Mesenteric fat pad (tissue), 1 donor: ENCODE measurements around the gene RAB43. TPM values are rescaled to one million over a fixed set of nuclear protein-coding genes. Genes with fewer than 3 reads are reported as not detected.
"Not testable (repeated sequence)": the region's sequence is repeated elsewhere in the genome, so short reads cannot be mapped to it uniquely, and the experiment has no call there.

Experiments used
- DNase-seq: peaks from one replicate; pipeline ENCODE4 v3.0.0-alpha.2; 2020; ENCODE audit warnings: low spot score
- total RNA-seq: library from RNA; stranded (reverse); fragmentation: NEBNext Ultra II Directional; extraction: Animal tissue kit (Norgen Biotek cat#: 25700); gene quantifications from one replicate; pipeline ENCODE4 v1.2.1, GENCODE V29; 2021
- donor health status: DM: yes; HTN: yes; CAD: no.

RAB43 gene
- total RNA-seq, 1 donor from 2014 or later: 33.0 TPM

DNA sequence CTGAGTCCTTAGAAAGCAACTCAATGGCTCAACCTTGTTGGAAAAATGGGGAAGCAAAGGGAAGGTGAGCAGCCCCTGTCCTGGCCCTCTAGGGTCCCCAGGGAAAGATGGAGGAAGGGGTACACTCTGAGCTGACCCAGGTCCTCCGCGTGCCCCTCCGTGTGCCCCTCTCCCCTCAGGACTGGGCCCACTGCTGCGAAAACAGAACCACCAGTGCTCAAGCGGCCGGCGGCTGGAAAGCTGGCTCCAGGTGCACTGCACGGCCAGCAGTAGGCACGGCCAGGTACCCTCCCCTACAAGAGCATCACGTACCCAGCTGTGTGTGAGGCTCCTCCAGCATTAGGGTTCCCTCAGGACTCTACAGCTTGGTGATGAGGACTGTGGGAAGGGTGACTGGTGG is 26.3 kb downstream of the RAB43 start:
- DNase-seq: no peak

- not testable (repeated sequence) for DNase-seq
These were observed 33.3 kb downstream of the RAB43 start for GRCh38 chr3:129088312-129088711.

GRCh38 chr3:129087904-129088303 is 33.7 kb downstream of the RAB43 start:
- not testable (repeated sequence) for DNase-seq

DNA sequence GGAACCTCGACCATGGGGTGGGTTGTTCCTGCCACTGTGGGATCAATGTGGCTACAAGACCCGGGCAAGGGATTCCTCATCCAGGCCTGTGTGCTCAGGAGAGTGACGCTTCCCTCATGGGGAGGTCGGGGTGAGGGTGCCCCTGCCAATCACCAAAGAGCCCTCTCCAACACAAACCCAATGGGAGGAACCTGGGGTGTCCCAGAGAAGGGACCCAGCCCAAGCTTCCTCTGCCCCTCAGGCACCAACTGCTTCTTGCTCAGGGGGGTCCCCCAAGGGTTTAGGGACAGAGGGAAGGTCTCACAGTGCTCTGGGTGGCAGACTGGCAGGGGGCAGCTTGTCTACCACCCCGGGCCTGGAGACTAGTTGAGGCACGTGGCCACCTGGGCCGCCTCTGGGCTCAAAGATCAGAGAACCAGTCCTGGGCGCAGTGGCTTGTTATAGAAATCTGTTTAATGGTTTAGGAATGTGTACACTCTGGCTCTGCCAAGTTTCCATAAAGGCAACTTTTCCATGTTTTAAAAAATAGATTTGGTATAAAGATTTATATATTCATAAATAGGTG is 34.4 kb downstream of the RAB43 start:
- no peak for DNase-seq

DNA sequence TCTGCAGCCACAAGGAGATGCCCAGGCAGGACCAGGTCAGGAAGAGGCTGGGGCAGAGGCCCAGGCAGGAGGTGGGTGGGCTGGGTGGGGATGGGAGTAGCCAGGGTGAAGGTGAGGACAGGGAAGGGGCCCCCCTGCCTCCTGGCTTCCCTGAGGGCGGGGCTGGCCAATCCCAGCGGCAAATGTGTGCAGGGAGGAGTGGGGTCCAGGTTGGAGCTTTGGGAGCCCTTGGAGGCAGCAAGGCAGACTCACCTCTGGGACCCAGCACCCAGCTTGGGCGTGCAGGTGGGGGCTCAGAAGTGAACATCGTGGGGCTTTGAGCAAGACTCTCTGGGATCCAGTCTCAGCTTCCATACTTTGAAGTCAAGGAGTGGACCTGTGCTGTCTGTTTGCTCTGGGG is 35.8 kb downstream of the RAB43 start:
- DNase-seq: no peak

- no peak for DNase-seq
These were observed 36.4 kb downstream of the RAB43 start for GRCh38 chr3:129085165-129085715.

DNA sequence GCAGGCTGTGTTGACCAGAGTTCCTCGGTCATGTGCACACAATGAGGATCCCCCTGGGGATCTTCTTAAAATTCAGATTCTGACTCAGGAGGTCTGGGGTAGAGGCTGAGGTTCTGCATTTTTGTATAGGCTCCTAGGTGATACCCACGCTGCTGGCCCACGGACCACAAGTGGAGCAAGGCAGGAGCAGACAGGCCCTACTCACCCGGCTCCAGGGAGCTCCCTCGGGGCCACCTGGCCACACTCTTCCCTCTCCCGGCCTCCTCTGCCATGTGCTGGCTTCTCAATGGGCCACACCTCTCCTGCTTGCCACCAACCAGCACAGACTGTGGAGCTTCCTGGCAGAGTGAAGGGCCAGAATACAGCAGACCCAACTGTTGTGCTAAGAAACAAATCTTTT is 37.1 kb downstream of the RAB43 start:
- DNase-seq: no peak

DNA sequence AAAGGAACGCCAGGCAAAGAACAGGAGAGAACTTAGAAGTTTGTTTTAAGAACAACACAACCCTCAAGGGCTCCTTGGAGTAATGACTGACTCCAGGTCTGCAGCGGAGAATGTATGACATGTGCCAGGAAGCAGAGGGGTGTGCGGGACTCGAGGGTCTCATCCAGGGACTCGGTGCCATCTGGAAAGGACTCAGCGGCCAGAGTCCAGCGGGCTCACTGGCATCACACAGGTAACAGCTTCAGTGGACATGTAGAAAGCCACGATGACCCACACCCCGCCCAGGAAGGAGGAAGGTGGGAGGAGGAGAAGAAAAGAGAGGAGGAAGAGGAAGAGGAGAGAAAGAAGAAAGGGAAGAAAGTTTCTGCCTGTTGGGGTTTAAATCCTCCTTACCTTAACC is 39.6 kb downstream of the RAB43 start:
- no peak for DNase-seq

GRCh38 chr3:129081503-129081902 is 40.1 kb downstream of the RAB43 start:
- no peak for DNase-seq

GRCh38 chr3:129078510-129078909 is 43.1 kb downstream of the RAB43 start:
- DNase-seq: no peak

- DNase-seq: no peak
These were observed 44.4 kb downstream of the RAB43 start for GRCh38 chr3:129077222-129077621.

DNA sequence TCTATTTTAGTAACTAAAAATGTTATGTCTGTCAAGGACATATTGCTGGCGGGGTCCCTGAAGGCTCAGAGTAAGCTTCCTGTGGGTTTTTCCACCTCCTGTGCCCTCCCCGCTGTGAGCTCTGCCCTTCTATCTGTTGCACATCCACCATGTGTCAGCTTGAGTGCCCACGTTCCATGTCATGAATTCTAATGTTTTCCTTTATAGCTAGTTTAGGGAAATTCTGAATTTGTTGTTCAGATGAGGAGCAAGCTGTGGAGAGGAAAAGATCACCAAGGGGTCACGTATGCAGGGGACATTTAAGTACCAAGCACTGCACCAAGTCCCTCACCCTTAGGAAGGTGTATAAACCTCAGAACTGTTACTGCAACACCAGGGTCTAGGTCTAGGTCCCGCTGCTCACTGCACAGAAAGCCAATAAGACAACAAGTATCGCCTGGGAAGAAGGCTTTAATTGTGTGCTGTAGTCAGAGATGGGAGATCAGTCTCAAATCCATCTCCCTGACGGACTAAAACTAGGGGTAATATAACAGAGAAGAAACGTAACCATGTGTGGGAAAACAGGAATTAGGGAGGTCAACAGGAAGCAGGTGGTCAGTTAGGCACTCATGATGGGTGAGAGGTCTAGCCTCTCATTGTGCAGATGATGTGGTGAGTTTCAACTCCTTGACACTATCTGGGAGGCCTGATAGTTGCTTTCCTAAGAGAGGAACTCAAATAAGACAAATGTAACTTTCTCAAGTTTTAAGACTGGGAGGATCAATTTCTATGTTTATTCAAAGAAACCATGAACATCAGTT is 51.3 kb downstream of the RAB43 start:
- no peak for DNase-seq

- DNase-seq: not testable (repeated sequence)
These were observed 52.1 kb downstream of the RAB43 start for GRCh38 chr3:129069313-129070085.

DNA sequence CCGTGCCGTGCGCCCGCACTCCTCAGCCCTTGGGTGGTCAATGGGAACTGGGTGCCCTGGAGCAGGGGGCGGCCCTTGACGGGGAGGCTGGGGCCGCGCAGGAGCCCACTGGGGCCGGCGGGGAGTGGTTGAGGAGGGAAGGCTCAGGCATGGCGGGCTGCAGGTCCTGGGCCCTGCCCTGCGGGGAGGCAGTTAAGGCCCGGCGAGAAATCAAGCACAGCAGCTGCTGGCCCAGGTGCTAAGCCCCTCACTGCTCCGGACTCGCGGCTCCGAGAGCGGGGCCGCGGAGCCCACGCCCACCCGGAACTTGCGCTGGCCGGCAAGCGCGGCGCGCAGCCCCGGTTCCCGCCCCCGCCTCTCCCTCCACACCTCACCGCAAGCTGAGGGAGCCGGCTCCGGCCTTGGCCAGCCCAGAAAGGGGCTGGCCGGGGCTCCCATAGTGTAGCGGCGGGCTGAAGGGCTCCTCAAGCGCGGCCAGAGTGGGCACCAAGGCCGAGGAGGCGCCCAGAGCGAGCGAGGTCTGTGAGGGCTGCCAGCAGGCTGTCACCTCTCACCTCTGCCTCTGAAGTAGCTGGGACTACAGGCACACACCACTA is 53.2 kb downstream of the RAB43 start:
- DNase-seq: no peak

DNA sequence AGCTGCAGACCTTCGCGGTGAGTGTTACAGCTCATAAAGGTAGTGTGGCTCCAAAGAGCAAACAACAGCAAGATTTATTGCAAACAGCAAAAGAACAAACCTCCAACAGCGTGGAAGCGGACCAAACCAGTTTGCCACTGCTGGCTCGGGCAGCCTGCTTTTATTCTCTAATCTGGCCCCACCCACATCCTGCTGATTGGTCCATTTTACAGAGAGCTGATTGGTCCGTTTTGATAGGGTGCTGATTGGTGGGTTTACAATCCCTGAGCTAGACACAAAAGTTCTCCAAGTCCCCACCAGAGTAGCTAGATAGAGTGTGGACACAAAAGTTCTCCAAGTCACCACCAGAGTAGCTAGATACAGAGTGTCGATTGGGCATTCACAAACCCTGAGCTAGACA is 53.9 kb downstream of the RAB43 start:
- DNase-seq: not testable (repeated sequence)

GRCh38 chr3:129065720-129066073 is 55.9 kb downstream of the RAB43 start:
- DNase-seq: no peak

GRCh38 chr3:129065016-129065719 is 56.4 kb downstream of the RAB43 start:
- DNase-seq: no peak

DNA sequence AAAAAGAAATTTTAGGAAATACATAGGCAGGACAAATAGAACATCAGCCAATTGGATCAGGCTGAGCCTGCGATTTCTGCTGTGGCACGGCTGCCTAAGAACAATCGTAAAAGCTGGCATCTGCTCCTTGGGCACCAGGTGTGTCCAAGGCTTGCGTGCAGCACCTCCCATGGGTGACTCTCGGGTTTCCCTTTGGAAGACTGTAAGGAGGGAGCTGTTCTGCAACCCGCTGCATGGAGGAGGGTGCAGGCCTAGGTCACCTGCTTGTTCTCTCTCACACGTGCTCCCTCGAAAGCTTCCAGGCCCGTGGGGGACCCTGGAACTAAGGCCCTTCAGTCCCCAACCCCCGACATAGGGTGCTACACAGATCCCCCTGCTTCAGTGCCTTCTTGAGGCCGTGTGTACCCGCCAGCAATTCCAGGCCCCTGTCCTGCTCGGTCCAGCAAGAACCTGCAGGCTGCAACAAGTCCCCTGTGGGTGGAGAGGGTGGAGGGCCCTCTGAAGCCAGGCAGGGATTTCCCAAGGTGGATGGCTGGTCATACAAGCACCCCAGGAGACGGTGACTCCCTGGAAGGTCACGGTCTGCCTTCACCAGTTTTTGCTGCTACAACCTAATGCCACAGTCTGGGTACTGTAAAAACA is 57.6 kb downstream of the RAB43 start:
- DNase-seq: no peak

DNA sequence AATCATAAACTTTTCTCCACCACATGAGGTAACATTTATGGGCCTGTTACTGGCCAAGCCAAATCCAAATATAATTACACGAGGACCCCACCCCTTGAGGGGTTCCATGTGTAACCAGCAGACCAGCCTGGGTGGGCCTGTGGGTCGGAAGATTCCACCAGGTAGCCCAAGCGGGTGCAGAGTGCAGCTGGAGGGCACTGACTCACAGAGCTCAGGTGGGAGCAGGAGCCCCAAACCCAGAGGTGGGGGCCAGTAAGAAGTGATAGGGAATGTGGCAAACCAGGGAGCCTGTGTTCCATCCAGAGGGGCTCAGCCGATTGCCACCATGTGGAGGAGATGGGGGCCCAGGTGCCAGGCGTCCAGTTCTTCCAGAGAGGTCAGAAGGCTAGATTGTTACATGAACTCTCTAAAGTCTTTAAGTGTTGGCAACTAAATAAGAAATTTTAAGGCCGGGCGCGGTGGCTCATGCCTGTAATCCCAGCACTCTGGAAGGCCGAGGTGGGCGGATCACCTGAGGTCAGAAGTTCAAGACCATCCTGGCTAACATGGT is 58.4 kb downstream of the RAB43 start:
- no peak for DNase-seq
